ENCODE measurements around the gene NXNL1.

NXNL1 gene

DNA sequence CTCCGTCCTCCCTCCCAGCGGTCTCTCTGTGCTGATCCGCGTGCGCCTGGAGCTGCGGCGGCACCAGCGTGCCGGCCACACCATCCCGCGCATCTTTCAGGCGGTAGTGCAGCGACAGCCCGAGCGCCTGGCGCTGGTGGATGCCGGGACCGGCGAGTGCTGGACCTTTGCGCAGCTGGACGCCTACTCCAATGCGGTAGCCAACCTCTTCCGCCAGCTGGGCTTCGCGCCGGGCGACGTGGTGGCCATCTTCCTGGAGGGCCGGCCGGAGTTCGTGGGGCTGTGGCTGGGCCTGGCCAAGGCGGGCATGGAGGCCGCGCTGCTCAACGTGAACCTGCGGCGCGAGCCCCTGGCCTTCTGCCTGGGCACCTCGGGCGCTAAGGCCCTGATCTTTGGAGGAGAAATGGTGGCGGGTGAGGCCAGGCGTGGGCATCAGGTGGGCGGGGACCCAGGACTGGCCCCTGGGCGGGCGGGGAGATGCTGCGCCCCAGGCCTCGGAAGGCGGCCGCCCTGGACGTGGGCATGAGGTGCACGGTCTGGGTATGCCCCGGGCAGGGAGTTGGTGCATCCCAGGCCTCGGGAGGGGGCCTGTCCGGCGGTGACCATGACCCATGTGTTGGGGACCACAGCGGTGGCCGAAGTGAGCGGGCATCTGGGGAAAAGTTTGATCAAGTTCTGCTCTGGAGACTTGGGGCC, 26.0 kb upstream of the NXNL1 start:
- DNase-seq, result no peak

DNA sequence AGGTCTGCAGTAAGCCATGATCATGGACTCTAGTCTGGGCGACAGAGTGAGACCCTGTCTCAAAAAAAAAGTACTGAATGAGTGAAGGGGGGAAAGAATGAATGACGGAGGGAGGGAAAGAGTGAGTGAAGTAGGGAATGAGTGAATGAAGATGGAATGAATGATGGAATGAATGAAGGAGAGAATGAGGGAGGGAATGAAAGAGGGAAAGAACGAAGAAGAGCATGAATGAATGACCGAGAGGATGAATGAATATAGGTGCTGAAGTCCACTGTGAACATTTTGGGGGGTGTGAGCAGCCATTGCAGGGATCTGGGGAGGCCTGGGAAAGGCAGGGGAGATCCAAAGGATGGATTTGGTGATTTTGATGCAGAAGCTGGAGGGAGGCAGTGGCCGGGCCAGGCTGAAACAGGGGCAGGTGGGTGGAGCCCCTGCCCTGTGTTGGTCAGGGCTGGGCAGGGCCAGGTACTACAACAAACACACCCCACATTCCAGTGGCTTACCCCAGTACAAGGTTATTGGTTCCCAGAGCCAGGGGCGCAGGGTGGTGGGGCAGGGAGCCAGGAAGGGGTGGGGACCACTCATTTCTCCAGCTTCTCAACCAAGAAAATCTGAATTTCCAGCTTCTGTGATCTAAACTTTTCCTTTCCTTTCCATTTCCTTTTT, 23.9 kb upstream of the NXNL1 start:
- DNase-seq, result no peak

DNA sequence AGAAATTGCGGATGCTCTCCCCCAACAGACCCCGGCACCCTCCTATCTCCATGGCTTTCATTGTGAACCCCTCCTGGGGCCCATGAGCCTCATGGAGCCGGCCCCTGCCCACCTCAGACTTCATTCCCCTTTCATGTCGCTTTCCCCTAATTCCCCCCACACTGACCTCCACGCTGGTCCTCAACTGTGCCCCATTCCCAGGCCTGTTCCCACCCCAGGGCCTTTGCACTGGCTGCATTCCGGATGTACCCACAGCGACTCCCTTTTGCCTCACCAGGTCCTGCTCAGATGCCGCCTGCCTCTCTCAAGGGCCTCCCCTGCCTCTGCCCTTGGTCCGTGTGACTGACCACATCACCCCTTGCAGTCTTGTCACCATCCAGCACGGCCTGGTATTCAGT, 22.9 kb upstream of the NXNL1 start:
- DNase-seq, result no peak

DNA sequence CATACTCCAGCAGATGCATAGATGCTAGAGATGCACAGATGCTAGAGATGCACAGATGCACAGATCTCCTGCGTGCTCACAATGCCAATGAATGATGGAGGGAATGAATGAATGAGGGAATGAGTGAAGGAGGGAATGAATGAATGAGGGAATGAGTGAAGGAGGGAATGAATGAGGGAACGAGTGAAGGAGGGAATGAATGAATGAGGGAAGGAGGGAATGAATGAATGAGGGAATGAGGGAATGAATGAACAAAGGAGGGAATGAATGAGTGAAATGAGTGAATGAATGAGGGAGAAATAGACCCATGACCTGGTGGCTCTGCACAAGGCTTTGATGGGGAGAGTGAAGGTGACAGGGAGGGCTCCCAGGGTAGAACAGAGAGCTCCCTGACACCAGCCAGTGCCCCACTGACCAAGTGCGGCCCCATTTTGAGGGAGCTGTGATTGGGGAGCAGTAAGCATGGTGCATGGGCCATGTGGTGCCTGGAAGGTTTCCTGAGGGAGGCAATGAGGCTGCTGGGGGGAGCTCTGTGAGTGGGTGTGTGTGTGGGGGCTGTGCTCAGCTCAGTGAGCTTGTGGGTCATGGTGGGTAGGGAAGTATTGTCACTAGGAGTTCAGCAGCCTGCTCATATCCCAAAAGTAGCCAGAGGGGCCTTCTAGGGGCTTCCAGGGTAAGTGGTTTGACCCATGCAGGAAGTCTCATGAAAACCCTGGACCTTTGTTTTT, 22.3 kb upstream of the NXNL1 start:
- DNase-seq, result no peak

DNA sequence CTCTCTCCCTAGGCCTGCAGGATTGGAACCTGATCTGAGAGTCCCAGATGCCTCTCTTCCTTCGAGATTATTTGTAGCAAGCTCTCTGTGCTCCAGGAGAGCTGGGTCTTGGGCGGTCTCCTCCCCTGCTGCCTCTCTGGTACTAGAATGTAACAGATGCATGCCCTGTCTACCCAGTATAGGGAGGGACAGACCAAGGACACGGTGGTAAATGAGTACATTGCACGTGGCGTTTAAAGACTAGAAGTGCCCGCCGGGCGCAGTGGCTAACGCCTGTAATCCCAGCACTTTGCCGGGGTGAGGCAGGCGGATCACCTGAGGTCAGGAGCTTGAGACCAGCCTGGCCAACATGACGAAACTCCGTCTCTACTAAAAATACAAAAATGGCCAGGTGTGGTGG, 21.3 kb upstream of the NXNL1 start:
- DNase-seq, result no peak

DNA sequence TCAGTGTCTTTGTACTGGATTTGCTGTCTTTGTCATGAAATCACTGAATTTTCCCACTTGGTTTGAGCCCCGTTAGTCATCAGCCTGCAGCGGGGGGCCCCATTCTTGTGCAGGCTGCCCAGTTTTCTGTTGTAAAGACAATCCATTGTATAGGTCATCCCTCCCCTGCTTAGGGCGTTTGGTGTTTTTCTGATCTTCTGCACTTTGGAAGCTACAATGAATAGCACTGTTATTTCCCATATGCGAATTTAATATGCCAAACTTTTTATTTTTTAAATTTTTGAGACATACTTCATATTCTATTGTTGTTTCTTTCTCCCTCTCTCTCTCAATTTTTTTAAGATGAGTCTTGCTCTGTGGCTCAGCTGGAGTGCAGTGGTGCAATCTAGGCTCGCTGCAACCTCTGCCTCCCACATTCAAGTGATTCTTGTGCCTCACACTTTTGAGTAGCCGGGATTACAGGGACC, 18.6 kb upstream of the NXNL1 start:
- DNase-seq, result peak in 21 of 58 donors; percentile 6 to 74 (median 46)

DNA sequence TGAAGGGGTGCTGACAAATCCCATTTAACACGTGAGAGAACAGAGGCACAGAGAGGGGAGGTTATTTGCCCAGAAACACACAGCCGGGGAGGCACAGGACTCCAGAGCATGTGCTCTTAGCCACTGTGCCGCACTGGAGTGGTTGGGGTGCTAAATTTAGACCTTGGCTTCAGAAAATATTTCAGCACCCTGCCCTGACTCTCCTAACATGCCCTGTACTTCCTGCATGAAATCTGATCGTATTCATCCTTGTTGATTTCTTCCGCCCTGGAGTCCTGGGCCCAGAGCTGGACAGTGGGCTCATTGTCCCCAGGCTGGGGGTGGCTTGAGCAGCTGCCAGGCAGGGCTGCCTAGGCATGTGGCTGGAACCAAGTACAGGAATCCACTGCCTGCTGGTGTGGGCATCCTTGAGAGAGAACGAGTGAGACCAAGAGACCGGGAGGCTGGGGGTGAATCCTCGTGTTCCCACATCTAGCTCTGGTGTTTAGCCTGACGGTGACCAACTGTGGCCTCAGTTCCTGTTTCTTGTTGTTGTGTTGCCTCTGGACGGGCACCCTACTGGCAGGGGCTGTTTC, 14.9 kb upstream of the NXNL1 start:
- peak; percentile 24 to 95 (median 85) for DNase-seq

DNA sequence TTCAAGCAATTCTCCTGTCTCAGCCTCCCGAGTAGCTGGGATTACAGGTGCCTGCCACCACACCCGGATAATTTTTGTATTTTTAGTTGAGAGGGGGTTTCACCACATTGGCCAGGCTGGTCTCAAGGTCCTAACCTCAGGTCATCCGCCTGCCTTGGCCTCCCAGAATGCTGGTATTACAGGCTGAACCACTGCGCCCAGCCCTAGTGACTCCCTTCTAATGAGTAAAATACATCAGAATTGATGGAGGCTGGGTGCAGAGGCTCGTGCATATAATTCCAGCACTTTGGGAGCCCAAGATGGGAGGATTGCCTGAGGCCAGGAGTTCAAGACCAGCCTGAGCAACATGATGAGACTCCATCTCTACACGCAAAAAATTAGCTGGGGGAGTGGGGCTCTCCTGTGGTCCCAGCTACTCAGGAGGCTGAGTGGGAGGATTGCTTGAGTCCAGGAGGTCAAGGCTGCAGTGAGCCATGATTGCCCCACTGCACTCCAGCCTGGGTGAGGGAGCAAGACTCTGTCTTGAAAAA, 14.3 kb upstream of the NXNL1 start:
- DNase-seq, result peak in 1 of 58 donors; percentile 14

DNA sequence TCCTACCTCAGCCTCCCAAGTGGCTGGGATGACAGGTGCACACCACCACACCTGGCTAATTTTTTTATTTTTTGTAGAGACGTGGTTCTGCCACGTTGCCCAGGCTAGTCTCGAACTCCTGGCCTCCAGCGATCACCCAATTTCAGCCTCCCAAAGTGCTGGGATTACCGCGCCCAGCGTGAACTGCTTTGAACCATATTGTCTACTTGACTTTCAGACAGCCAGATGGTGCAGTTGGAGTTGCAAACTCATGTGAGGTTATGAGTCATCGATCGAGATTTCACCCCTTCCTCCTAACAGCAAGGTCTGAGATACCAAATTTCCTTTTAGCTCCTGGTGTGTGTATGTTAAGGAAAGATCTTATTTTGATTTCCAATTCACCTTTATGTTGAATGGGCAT, 12.3 kb upstream of the NXNL1 start:
- no peak for DNase-seq

DNA sequence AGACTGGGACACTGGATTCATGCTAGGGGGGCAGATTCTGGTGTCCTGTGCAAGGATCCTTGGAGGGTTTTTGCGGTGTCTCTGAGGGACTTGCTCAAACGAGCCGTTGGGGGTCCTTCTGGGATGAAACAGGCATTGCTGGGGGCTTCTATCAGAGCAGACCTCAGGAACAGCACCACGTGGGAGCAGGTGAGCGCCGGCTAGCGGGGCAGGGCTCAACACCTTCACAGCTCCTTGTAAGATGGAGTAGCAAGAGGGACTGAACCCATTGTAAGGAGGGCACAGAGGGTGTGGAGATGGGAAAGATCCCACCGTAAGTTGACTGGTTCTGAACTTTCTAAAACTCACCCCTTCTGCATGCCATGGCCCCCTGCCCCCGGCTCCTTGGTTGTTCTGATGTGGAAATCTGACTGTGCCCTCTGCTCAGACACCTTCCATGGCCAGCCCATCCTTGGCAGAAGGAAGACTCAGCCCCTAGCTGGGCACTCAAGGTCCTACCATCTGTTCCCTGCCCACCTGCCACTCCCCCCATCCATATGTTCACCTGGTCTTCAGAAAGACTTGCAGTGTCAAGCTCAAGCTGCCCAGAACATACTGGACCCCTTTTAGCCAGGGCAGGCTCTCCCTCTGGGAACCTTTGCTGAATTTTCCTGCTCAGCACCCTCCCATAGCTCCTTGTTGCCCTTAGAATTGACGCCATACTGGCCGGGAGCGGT, 10.8 kb upstream of the NXNL1 start:
- no peak for DNase-seq

DNA sequence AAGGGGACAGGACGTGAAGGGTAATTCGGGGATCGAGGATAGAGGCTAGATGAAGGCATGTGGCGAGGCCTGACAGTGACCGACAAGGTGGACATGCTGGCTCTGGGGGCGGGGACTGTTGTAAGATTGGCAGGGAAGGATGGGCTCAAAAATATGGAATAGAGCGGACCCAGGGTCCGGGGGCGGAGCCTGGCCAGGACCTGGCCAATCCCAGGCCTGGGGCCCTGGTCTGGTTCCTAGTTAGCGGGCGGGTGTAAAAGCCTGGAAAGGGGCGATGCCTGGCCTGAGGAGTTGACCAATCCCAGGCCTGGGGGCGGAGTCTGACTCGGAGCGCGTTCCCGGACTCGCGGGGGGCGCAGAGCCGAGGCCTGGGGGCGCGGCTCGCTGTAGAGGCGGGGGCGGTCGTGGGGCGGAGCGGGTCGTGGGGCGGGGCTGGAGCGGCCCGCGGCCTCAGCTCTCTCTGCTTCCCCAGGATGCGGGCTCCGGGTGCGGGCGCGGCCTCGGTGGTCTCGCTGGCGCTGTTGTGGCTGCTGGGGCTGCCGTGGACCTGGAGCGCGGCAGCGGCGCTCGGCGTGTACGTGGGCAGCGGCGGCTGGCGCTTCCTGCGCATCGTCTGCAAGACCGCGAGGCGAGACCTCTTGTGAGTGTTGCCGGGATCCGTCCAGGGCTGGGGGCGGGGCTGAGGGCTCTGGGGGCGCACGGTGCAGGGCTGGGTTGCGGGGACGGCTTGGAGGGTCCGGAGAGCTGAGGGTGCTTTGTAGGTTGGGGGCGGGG, 9.5 kb upstream of the NXNL1 start, which contains the start of gene SLC27A1:
Gene SLC27A1 (plus strand): TSS at position 457 of the 774 bp plus-strand sequence. CDS start 17 bp downstream, at position 474.
- peak; percentile 89 to 100 (median 99) for DNase-seq

DNA sequence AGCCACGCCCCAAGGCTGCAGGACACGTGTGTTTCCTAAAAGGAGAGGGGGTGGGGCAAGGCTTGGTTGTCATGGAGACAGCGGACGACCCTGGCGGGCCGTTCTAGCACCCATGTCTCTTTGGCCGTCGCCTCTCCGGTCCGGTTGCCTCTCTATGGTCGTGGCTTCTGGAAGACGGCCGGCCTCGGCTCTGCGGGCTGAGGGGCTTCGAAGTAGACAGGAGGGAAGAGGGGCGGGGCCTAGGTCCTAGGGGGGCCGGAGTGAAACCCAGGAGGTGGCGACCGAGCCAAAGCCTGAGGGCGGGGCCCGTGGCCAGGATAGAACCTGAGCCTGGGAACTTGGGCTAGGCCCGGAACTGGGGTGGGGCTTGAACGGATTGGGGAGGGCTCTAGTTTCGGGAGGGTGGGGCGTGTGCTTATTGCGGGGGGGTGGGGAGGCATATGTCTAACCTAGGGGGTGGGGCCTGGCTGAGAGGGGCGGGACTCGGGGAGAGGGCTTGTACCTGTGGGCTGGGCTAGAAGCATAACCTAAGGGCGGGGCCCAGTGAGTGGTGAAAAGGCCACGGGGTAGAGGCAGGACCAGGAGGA, 8.8 kb upstream of the NXNL1 start:
- DNase-seq, result peak in 51 of 58 donors; percentile 52 to 99 (median 94)

DNA sequence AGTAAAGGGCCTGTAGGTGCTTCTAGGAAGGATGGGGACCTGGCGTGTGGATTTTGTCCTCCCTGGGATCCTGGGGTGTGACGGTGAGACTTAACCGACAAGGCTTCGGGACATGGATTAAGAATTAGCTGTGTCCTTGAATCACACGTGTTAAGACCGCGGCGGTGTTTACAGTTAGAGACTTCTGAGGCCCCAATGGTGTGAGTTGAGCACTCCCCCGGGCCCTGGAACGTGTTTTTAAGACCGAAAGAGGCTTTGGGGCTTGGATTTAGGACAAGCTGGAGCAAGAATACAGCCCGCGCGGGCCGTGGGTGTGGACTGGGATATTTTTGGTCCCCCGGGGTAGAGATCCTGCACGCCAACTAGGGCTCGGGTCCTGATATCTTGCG, 8.4 kb upstream of the NXNL1 start:
- DNase-seq, result peak in 4 of 58 donors; percentile 47 to 72 (median 62)

DNA sequence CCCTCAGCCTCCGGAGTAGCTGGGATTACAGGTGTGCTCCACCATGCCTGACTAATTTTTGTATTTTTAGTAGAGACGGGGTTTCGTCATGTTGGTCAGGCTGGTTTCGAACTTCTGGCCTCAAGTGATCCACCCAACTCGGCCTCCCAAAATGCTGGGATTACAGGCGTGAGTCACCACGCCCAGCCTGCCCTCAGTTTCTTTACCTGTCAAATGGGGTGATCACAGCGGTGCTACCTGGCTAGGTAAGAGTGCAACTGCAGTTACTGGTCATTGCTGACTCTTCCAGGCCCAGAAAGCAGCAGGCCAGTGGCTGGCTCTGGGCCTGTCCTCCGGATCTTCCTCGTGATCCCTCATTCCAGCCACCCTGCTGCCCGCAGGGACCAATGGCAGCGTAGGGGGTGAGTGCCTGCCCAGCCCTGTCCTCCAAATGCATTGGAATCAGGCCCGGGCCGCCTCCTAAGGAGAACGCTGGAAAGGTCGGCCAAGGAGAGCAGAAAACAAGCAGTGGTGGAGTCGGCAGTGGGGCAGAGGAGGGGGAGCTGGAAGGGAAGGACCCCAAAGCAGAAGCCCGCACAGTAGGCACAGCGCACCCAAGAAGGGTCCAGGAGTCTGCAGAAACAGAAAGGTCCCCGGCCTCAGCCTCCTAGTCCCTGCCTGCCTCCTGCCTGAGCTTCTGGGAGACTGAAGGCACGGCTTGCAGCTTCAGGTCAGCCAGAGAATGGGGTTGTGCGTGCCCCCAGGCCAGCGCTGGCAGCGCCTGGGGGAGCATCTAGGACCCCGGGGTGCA, 7.8 kb upstream of the NXNL1 start:
- peak in 53 of 58 donors; percentile 23 to 83 (median 56) for DNase-seq

DNA sequence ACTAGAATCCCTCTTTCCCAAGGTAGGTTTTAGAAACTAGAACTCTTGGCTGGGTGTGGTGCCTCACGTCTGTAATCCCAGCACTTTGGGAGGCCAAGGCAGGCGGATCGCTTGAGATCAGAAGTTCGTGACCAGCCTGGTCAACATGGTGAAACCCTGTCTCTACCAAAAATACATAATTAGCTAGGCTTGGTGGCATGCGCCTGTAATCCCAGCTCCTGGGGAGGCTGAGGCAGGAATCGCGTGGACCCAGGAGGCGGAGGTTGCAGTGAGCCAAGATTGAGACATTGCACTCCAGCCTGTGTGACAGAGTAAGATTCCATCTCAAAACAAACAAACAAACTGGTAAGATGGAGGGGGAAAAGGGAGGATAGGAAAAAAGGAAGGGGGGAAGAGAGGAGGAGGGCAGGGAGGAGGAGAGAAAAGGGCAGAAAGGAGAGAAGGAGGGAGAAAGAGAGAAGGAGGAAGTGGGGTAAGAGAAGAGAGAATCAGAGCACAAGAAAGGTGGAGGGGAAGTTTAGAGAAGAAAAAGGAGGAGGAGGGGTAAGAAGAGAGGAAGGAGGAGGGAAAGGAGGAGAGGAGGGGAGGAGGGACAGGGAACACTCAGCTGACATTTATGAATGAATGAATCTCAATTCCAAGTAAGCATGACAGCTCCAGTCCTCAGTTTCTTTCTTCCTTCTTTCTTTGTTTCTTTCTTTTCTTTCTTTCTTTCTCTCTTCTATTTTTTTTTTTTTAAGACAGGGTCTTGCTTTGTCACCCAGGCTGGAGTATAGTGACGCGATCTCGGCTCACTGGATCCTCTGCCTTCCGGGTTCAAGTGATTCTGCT, 7.0 kb upstream of the NXNL1 start:
- no peak for DNase-seq

DNA sequence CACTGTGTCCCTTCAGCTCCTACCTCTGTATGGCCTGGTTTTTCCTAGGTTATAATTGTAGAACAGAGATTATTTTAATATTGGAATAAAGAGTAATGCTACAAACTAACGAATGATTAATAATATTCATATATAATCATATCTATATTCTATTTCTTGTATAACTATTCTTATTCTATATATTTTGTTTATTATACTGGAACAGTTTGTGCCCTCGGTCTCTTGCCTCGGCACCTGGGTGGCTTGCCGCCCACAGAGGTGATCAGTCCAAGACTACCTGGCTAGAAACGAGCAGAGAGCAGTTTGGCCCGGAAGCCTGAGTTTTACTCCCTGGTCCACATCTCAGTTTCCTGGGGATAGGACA, 5.7 kb upstream of the NXNL1 start:
- no peak for DNase-seq

DNA sequence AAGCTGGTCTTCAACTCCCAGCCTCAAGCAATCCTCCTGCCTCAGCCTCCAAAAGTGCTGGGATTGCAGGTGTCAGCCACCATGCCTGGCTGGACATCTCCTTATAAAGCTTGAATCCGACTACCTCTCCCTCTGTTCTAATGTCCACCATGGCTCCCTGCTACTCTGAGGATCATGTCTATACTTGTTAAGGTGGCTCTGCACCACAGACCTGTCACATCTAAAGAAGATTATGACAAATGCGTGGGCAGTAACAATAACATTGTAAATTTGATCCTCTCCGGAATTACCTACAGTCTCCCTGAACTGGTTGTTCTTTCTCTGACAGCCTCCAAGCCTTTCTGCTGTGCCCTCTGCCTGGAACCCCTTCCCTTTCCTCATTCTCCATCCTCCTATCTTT, 1.8 kb downstream of the NXNL1 start:
- DNase-seq, result no peak

DNA sequence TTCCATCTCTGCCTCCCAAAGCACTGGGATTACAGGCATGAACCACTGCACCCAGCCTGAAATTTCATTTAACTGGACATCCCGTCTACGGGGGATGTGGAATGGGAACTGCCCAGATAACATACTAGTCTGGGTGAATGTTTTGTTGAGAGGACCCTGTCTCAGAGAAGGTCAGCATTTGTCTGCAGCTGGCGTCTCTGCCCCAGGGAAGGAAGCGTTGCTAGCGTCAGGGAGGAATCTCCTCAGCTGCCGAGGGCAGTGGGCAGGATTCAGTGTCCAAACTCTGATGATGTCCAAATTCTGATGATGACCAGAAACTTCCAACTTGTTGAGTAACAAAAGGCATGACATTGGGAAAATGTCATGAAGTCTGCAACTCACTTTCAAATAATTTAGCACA, 3.1 kb downstream of the NXNL1 start:
- no peak for DNase-seq
